ENCODE data around the gene TYMS. TPM values are rescaled to one million over a fixed set of nuclear protein-coding genes. Genes with fewer than 3 reads are reported as not detected.

The TYMS gene
- total RNA-seq, 1 experiment from 2014 or later = 143 TPM

- no peak for TF ChIP-seq CTCF (IDR thresholded peaks at IDR 0.05; ENCODE audit: insufficient read depth in 1 of 2, low read depth in 1 of 2, low read length in 1 of 2, severe bottlenecking in 1 of 2, unreplicated experiment in 1 of 2)
- no peak overlapping the region for H3K4me3 ChIP-seq (ENCODE audit: low read depth, low read length)
- intact Hi-C loops (cut with micrococcal nuclease; ENCODE audit: unreplicated experiment) = no loop called here
- no TSS peak for BruUV-seq (replicated peaks)
- peaks cover 7% of the 10 kb centered on the region for H3K4me1 Mint-ChIP-seq (ENCODE audit: low read depth, unreplicated experiment)
- DNase-seq = no peak
- ChIA-PET CTCF (no interaction called here), POLR2A (no interaction called here)
- no peaks in the 10 kb centered on the region for H3K27me3 Mint-ChIP-seq (ENCODE audit: insufficient read depth, unreplicated experiment)
- no peaks in the 10 kb centered on the region for H3K9me3 ChIP-seq
- H3K36me3 ChIP-seq (ENCODE audit: control insufficient read depth, insufficient read depth, low read length) = no peaks in the 10 kb centered on the region
- H3K27ac Mint-ChIP-seq (ENCODE audit: unreplicated experiment) = no peak overlapping the region
- peaks cover 12% of the 10 kb centered on the region for H3K4me1 ChIP-seq
- H3K9me3 Mint-ChIP-seq (ENCODE audit: unreplicated experiment) = peaks cover 5% of the 10 kb centered on the region
- no peaks in the 10 kb centered on the region for H3K27me3 ChIP-seq (replicated peaks; ENCODE audit: control insufficient read depth, insufficient read depth, low read length)
- no peak overlapping the region for H3K4me3 Mint-ChIP-seq (ENCODE audit: unreplicated experiment)
- no peaks in the 10 kb centered on the region for H3K36me3 Mint-ChIP-seq (ENCODE audit: insufficient read depth, unreplicated experiment)
These were observed 25.9 kb upstream of the TYMS start for GRCh38 chr18:631560-631959.

GRCh38 chr18:634551-635045 lies 22.9 kb upstream of the TYMS start:
- Mint-ChIP-seq H3K27me3 (ENCODE audit: insufficient read depth, unreplicated experiment) (no peaks in the 10 kb centered on the region), H3K4me1 (ENCODE audit: low read depth, unreplicated experiment) (peaks cover 7% of the 10 kb centered on the region), H3K9me3 (ENCODE audit: unreplicated experiment) (peaks cover 5% of the 10 kb centered on the region), H3K27ac (ENCODE audit: unreplicated experiment) (no peak overlapping the region), H3K36me3 (ENCODE audit: insufficient read depth, unreplicated experiment) (no peaks in the 10 kb centered on the region), H3K4me3 (ENCODE audit: unreplicated experiment) (no peak overlapping the region)
- Histone ChIP-seq H3K9me3 (no peaks in the 10 kb centered on the region), H3K4me1 (peaks cover 12% of the 10 kb centered on the region), H3K27me3 (replicated peaks; ENCODE audit: control insufficient read depth, insufficient read depth, low read length) (no peaks in the 10 kb centered on the region), H3K36me3 (ENCODE audit: control insufficient read depth, insufficient read depth, low read length) (no peaks in the 10 kb centered on the region), H3K4me3 (ENCODE audit: low read depth, low read length) (no peak overlapping the region)
- TF ChIP-seq CTCF (IDR thresholded peaks at IDR 0.05; ENCODE audit: insufficient read depth in 1 of 2, low read depth in 1 of 2, low read length in 1 of 2, severe bottlenecking in 1 of 2, unreplicated experiment in 1 of 2) = no peak
- no TSS peak for BruUV-seq (replicated peaks)
- DNase-seq = no peak
- intact Hi-C loops (cut with micrococcal nuclease; ENCODE audit: unreplicated experiment) = no loop called here
- ChIA-PET POLR2A (no interaction called here), CTCF (interaction anchor here (0.5 kb wide), 1 partner anchor 327 kb away, joined by 3 read pairs; no protein-coding TSS in a partner anchor)

GRCh38 chr18:635171-635570 lies 22.3 kb upstream of the TYMS start:
- H3K27ac Mint-ChIP-seq (ENCODE audit: unreplicated experiment) = no peak overlapping the region
- DNase-seq = peak; percentile 22 to 46
- POLR2A ChIA-PET = no interaction called here
- TF ChIP-seq CTCF (IDR thresholded peaks at IDR 0.05; ENCODE audit: insufficient read depth in 1 of 2, low read depth in 1 of 2, low read length in 1 of 2, severe bottlenecking in 1 of 2, unreplicated experiment in 1 of 2) = no peak
- BruUV-seq (replicated peaks) = no TSS peak
- Histone ChIP-seq H3K27me3 (replicated peaks; ENCODE audit: control insufficient read depth, insufficient read depth, low read length) (no peaks in the 10 kb centered on the region), H3K4me3 (ENCODE audit: low read depth, low read length) (no peak overlapping the region), H3K9me3 (no peaks in the 10 kb centered on the region), H3K4me1 (peaks cover 12% of the 10 kb centered on the region), H3K36me3 (ENCODE audit: control insufficient read depth, insufficient read depth, low read length) (no peaks in the 10 kb centered on the region)
- H3K27me3 Mint-ChIP-seq (ENCODE audit: insufficient read depth, unreplicated experiment) = no peaks in the 10 kb centered on the region
- intact Hi-C loops (cut with micrococcal nuclease; ENCODE audit: unreplicated experiment) = no loop called here
- CTCF ChIA-PET = interaction anchor here (0.5 kb wide), 1 partner anchor 328 kb away, joined by 3 read pairs; no protein-coding TSS in a partner anchor
- no peaks in the 10 kb centered on the region for H3K36me3 Mint-ChIP-seq (ENCODE audit: insufficient read depth, unreplicated experiment)
- no peak overlapping the region for H3K4me3 Mint-ChIP-seq (ENCODE audit: unreplicated experiment)
- peaks cover 5% of the 10 kb centered on the region for H3K9me3 Mint-ChIP-seq (ENCODE audit: unreplicated experiment)
- peaks cover 7% of the 10 kb centered on the region for H3K4me1 Mint-ChIP-seq (ENCODE audit: low read depth, unreplicated experiment)

Measured in Caco-2 (cell line).